ENCODE measurements around the gene CAMKK1. TPM values are rescaled to one million over a fixed set of nuclear protein-coding genes. Genes with fewer than 3 reads are reported as not detected.

The CAMKK1 gene
- total RNA-seq, 4 donors from 2014 or later = 0.44 to 5.1 (median 2.1) TPM

DNA sequence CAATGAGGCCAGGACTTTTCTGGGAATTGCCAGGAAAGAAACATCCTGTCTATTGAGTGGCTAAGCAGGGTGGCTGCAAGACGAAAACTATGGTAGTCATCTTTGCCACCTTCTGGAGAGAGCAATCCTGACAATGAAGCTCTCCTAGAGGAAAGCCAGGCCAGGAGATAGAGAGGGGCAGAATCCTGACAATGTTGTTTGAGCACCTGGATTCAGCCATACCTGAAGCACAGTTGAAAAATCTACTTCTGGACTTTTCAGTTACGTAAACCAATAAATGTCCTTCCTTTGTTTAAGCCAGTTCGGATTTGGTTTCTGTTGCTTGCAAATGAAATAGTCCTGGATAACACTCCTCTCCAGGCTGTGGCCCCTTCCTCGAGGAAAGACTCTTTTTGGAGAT lies 14.0 kb upstream of the CAMKK1 start:
- Histone ChIP-seq H3K27me3 (no peaks in the 10 kb centered on the region), H3K36me3 (no peaks in the 10 kb centered on the region), H3K4me3 (no peak overlapping the region), H3K9me3 (no peaks in the 10 kb centered on the region), H3K4me1 (peaks cover 0 to 5% of the 10 kb centered on the region in 2 donors), H3K27ac (no peak overlapping the region)
- TF ChIP-seq POLR2A (IDR thresholded peaks at IDR 0.05) = no peak
- TF ChIP-seq, protein P1, sequence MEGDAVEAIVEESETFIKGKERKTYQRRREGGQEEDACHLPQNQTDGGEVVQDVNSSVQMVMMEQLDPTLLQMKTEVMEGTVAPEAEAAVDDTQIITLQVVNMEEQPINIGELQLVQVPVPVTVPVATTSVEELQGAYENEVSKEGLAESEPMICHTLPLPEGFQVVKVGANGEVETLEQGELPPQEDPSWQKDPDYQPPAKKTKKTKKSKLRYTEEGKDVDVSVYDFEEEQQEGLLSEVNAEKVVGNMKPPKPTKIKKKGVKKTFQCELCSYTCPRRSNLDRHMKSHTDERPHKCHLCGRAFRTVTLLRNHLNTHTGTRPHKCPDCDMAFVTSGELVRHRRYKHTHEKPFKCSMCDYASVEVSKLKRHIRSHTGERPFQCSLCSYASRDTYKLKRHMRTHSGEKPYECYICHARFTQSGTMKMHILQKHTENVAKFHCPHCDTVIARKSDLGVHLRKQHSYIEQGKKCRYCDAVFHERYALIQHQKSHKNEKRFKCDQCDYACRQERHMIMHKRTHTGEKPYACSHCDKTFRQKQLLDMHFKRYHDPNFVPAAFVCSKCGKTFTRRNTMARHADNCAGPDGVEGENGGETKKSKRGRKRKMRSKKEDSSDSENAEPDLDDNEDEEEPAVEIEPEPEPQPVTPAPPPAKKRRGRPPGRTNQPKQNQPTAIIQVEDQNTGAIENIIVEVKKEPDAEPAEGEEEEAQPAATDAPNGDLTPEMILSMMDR (IDR thresholded peaks at IDR 0.05 in 4 of 5, conservative IDR thresholded peaks at IDR 0.05 in 1 of 5) = no peak
- ATAC-seq (no peak), DNase-seq (no peak)
- in situ Hi-C loops (cut with MboI; ENCODE audit: low sequenced_read_pairs in 4 of 4) = no loop called here
- intact Hi-C loops (cut with DNase I; ENCODE audit: low total_unique reads) = no loop called here

DNA sequence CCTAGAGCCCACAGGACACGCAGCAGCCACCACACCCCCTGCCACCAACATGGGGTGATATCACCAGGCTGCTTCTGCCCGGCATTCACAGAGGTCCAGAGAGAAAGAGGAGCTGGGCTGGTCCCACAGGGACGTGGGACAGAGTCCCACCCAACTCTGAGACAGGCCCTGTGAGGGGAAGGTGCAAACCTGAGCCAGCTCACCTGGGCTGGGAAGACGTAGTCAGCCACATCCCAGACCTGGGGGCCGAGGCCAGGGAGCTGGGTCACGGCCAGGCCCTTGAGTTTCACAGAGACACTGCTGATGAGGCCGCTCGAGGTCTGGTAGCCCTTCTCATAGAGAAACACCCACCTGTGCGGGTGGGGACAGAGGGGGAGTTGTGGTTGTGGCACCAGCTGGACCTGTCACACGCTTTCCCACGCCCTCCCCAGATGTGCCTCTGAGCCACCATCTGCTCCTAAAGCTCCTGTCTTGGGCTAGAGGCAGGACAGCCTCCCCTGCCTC lies 12.2 kb upstream of the CAMKK1 start:
- H3K27me3 ChIP-seq = no peaks in the 10 kb centered on the region
- TF ChIP-seq, protein P1 (IDR thresholded peaks at IDR 0.05 in 4 of 5, conservative IDR thresholded peaks at IDR 0.05 in 1 of 5) = no peak
- TF ChIP-seq POLR2A (IDR thresholded peaks at IDR 0.05) = no peak
- no peaks in the 10 kb centered on the region for H3K9me3 ChIP-seq
- no peak overlapping the region for H3K4me3 ChIP-seq
- H3K36me3 ChIP-seq = no peaks in the 10 kb centered on the region
- no peak overlapping the region for H3K27ac ChIP-seq
- DNase-seq (no peak), ATAC-seq (no peak)
- intact Hi-C loops (cut with DNase I; ENCODE audit: low total_unique reads) (no loop called here), in situ Hi-C loops (cut with MboI; ENCODE audit: low sequenced_read_pairs in 4 of 4) (no loop called here)
- H3K4me1 ChIP-seq = no peaks in the 10 kb centered on the region

DNA sequence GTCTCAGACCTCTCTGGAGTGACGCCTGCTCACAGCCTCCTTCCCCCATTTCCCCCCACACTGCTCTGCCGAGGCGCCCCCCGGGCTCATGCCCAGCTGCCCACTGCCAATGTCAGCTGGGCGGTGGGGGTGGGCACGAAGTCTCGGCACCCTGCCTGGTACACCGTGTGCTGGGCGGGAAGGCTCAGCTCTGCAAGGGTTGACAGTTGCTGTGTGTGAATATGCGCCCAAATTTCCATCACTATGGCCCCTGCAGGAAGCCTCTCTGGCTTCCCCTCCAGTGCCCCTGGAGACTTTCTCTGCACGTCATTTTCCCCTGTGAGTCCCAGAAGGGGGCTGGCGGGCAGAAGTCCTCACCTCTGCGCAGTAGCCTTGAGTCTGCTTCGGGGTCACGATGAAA lies 11.6 kb upstream of the CAMKK1 start:
- H3K36me3 ChIP-seq = no peaks in the 10 kb centered on the region
- no peak overlapping the region for H3K27ac ChIP-seq
- intact Hi-C loops (cut with DNase I; ENCODE audit: low total_unique reads) (no loop called here), in situ Hi-C loops (cut with MboI; ENCODE audit: low sequenced_read_pairs in 4 of 4) (no loop called here)
- DNase-seq = no peak
- TF ChIP-seq POLR2A (IDR thresholded peaks at IDR 0.05) = no peak
- TF ChIP-seq, protein P1 (IDR thresholded peaks at IDR 0.05 in 4 of 5, conservative IDR thresholded peaks at IDR 0.05 in 1 of 5) = no peak
- no peaks in the 10 kb centered on the region for H3K9me3 ChIP-seq
- H3K27me3 ChIP-seq = no peaks in the 10 kb centered on the region
- no peaks in the 10 kb centered on the region for H3K4me1 ChIP-seq
- no peak overlapping the region for H3K4me3 ChIP-seq
- no peak for ATAC-seq

DNA sequence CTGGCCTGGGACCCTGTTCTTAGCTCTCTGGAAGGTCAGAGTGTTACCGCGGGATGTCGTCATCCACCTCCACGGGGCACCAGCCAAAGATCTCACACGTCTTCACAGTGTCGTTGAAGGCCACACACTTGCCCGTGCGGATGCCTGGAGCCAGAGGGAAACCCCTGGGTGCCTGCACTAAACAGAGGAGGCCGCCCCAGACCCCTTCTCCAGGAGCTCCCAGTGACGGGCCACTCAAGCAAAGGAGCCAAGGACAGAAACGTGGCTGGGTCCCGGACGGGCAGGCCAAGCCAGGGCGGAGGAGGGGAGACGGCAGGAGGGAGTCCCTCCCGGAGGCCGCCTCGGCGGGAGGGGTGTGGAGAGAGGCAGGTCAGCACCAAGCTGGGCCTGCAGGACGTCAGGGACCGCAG lies 11.0 kb upstream of the CAMKK1 start:
- ATAC-seq (peak in 1 of 2 donors; percentile 20), DNase-seq (no peak)
- no peaks in the 10 kb centered on the region for H3K9me3 ChIP-seq
- no peak overlapping the region for H3K27ac ChIP-seq
- H3K36me3 ChIP-seq = no peaks in the 10 kb centered on the region
- H3K27me3 ChIP-seq = no peaks in the 10 kb centered on the region
- intact Hi-C loops (cut with DNase I; ENCODE audit: low total_unique reads) = no loop called here
- no peak overlapping the region for H3K4me3 ChIP-seq
- in situ Hi-C loops (cut with MboI; ENCODE audit: low sequenced_read_pairs in 4 of 4) = no loop called here
- TF ChIP-seq POLR2A (IDR thresholded peaks at IDR 0.05) = no peak
- H3K4me1 ChIP-seq = no peaks in the 10 kb centered on the region

DNA sequence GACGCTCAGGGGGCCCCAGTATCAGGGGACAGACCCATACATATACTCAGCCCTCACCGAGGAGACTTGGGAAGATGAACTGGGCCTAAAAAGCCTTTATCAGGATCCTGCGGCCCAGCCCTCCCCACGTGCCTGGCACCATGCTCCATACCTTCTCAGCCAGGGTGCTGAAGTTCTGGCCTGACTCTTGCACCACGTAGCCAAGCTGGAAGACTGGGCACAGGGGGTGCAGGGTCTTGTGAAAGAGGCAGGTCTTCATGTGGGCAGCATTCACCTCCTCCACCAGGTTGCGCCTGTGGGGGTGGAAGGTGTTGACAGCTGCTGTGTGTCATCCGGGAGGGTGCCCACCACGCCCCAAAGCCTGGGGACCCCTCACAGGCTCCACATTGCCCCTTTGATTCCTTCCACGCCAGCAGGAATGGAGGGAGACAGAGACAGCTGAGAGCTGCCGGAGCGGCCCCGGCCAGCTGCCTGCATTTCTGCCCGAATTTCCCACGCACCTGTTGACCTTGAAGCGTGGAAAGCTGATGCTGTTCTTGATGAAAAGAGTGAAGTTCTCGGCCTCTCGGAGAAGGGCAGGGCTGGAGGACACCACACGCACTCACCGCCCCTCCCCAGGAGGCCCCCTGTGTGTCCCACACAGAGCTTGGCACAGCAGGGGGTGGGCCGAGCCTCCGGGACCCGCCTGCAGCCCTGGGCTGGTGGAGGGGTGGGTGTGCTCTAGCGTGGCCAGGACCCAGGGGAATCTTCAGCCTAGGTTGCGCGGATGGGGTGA lies 10.4 kb upstream of the CAMKK1 start:
- no peak for DNase-seq
- Histone ChIP-seq H3K4me1 (no peaks in the 10 kb centered on the region), H3K27ac (no peak overlapping the region), H3K9me3 (no peaks in the 10 kb centered on the region), H3K36me3 (no peaks in the 10 kb centered on the region), H3K4me3 (no peak overlapping the region), H3K27me3 (no peaks in the 10 kb centered on the region)
- TF ChIP-seq, protein P1 (IDR thresholded peaks at IDR 0.05 in 4 of 5, conservative IDR thresholded peaks at IDR 0.05 in 1 of 5) = no peak
- TF ChIP-seq POLR2A (IDR thresholded peaks at IDR 0.05) = no peak
- intact Hi-C loops (cut with DNase I; ENCODE audit: low total_unique reads) (no loop called here), in situ Hi-C loops (cut with MboI; ENCODE audit: low sequenced_read_pairs in 4 of 4) (no loop called here)
- ATAC-seq = no peak

All from gastrocnemius medialis (tissue), 4 donors.